K562 (cell line): ENCODE measurements around the gene PGGHG.

Experiments used
- CBX5 ChIP-seq: IDR thresholded peaks from 2 replicates; pipeline ENCODE4 v1.6.1; 2014; ENCODE audit warnings: low read depth, borderline replicate concordance
- E2F5 ChIP-seq: sonication (generic); formaldehyde crosslinking; IDR thresholded peaks from 2 replicates; pipeline ENCODE4 v1.8.0; 2022; ENCODE audit warnings: mild to moderate bottlenecking, missing genetic modification reagents
- SMARCC2 ChIP-seq: fragments of 450-650 bp; IDR thresholded peaks from 2 replicates; pipeline ENCODE4 v1.6.1; 2017; ENCODE audit warnings: antibody characterized with exemption, moderate library complexity, mild to moderate bottlenecking, low read depth
- VEZF1 ChIP-seq: fragments of 200-800 bp; sonication (Bioruptor generic); IDR thresholded peaks from 2 replicates; pipeline ENCODE4 v1.6.1; 2017; ENCODE audit warnings: missing genetic modification characterization, missing compliant biosample characterization
- YY1 ChIP-seq, 3 experiments: IDR thresholded peaks; 2 replicates each; pipeline ENCODE4 v1.6.1; 2011; ENCODE audit warnings: low read length in 2 of 3, mild to moderate bottlenecking in 2 of 3, moderate library complexity in 2 of 3, borderline replicate concordance in 1 of 3, control low read depth in 1 of 3, low read depth in 1 of 3; ENCODE audit not compliant: insufficient read depth in 3 of 3, insufficient replicate concordance in 2 of 3, control insufficient read depth in 1 of 3, insufficient read length in 1 of 3; ENCODE audit errors: extremely low read depth in 1 of 3

- TF ChIP-seq YY1 (IDR thresholded peaks at IDR 0.05; ENCODE audit: borderline replicate concordance in 1 of 3, control insufficient read depth in 1 of 3, extremely low read depth in 1 of 3, insufficient read depth in 3 of 3, insufficient read length in 1 of 3, insufficient replicate concordance in 2 of 3, low read depth in 1 of 3, low read length in 2 of 3) (no peak), CBX5 (no peak), VEZF1 (CRISPR knock-in tag) (no peak), E2F5 (CRISPR knock-in tag) (no peak), SMARCC2 (no peak)
Measured at GRCh38 chr11:255176-255575, 33.8 kb upstream of the PGGHG start.
